Glomerular endothelial cell (primary cell): ENCODE data around the gene HDAC9. TPM values are rescaled to one million over a fixed set of nuclear protein-coding genes. Genes with fewer than 3 reads are reported as not detected.
"Not testable (repeated sequence)": the region's sequence is repeated elsewhere in the genome, so short reads cannot be mapped to it uniquely, and the experiment has no call there.

ENCODE experiments used
- DNase-seq: peaks from one replicate; pipeline ENCODE4 v3.0.0-alpha.2; 2011; ENCODE audit warnings: low read depth, low spot score; ENCODE audit errors: extremely low read depth
- total RNA-seq: library from RNA; depleted of rRNA; stranded (reverse); fragments of >200 nt; gene quantifications from 2 replicates; pipeline ENCODE4 v1.2.3, GENCODE V29; 2015

The HDAC9 gene
- total RNA-seq, 1 donor from 2014 or later = 24.7 TPM

GRCh38 chr7:18995811-18996426 lies 500.4 kb downstream of the HDAC9 start:
- no peak for DNase-seq

GRCh38 chr7:18996583-18996982 lies 501.0 kb downstream of the HDAC9 start:
- DNase-seq = no peak

GRCh38 chr7:18997477-18998150 lies 502.1 kb downstream of the HDAC9 start:
- DNase-seq = no peak

- DNase-seq = no peak
These were observed 504.9 kb downstream of the HDAC9 start for GRCh38 chr7:19000410-19000809.

- no peak for DNase-seq
These were observed 506.3 kb downstream of the HDAC9 start for GRCh38 chr7:19001854-19002253.

GRCh38 chr7:19009241-19009935 lies 513.8 kb downstream of the HDAC9 start:
- DNase-seq = no peak

GRCh38 chr7:19009936-19010280 lies 514.4 kb downstream of the HDAC9 start:
- DNase-seq = no peak

GRCh38 chr7:19011212-19011611 lies 515.7 kb downstream of the HDAC9 start:
- DNase-seq = no peak

- DNase-seq = no peak
These were observed 519.5 kb downstream of the HDAC9 start for GRCh38 chr7:19015098-19015497.

- peak; percentile 9 for DNase-seq
These were observed 520.6 kb downstream of the HDAC9 start for GRCh38 chr7:19016140-19016539.

- DNase-seq = no peak
These were observed 521.8 kb downstream of the HDAC9 start for GRCh38 chr7:19017374-19017773.

GRCh38 chr7:19020062-19020461 lies 524.5 kb downstream of the HDAC9 start:
- no peak for DNase-seq

GRCh38 chr7:19020711-19021110 lies 525.2 kb downstream of the HDAC9 start:
- DNase-seq = no peak

GRCh38 chr7:19023477-19023876 lies 527.9 kb downstream of the HDAC9 start:
- DNase-seq = no peak

GRCh38 chr7:19024261-19024660 lies 528.7 kb downstream of the HDAC9 start:
- no peak for DNase-seq

GRCh38 chr7:19026888-19027287 lies 531.3 kb downstream of the HDAC9 start:
- DNase-seq = no peak

GRCh38 chr7:19030281-19030680 lies 534.7 kb downstream of the HDAC9 start:
- no peak for DNase-seq

- DNase-seq = not testable (repeated sequence)
These were observed 537.4 kb downstream of the HDAC9 start for GRCh38 chr7:19032942-19033341.

GRCh38 chr7:19051767-19052375 lies 556.3 kb downstream of the HDAC9 start:
- DNase-seq = peak; percentile 5
